Left kidney (tissue), 2 donors: ENCODE results near the gene BEX3. TPM values are rescaled to one million over a fixed set of nuclear protein-coding genes. Genes with fewer than 3 reads are reported as not detected.
"Not testable (repeated sequence)": the region's sequence is repeated elsewhere in the genome, so short reads cannot be mapped to it uniquely, and the experiment has no call there.

ENCODE experiments used
- DNase-seq: peaks from one replicate; pipeline ENCODE4 v3.0.0-alpha.2; 2013
- polyA plus RNA-seq: library from polyadenylated mRNA; unstranded; fragments of 120-200 nt; gene quantifications from one replicate; pipeline ENCODE4 v1.2.1, GENCODE V29; 2013; ENCODE audit not compliant: insufficient read length

Gene BEX3
- polyA plus RNA-seq, 1 donor = 517 TPM

DNA sequence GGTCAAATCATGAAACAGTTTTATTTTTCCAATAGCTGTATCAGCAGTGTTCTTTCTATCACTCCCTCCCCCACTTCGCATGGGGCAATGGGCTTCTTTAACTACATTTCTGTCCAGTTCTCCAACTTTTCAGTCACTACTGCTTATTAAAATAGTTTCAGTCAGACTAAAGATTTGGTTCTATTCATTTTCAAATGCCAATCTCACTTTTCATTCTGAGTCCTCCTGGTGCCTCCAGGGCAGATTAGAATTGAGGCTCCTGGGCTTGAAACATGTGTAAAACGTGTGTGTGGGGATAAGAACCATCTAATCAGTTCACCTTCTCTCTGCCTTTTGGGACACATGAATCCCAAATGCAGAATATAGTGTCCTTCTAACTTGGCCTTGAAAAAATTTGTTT is 3.5 kb upstream of the BEX3 start:
- DNase-seq = no peak

DNA sequence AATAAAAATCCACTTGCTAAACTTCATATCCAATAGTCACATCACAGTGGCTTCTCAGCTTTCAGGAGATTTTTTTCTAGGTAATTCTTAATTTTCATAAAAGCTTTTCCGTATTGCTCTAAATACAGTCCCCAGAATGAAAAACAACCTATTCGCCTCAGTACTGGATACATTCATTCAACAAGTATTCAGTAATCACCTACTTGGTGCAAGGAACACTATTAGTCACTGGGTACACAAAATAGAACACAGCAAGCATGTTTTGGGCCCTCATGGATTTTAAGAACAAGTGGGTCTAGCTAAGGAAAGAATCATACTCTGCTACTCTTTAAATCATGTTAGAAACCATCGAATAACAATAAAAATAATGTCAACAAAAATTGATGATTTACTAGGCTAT is 2.8 kb upstream of the BEX3 start:
- no peak for DNase-seq

DNA sequence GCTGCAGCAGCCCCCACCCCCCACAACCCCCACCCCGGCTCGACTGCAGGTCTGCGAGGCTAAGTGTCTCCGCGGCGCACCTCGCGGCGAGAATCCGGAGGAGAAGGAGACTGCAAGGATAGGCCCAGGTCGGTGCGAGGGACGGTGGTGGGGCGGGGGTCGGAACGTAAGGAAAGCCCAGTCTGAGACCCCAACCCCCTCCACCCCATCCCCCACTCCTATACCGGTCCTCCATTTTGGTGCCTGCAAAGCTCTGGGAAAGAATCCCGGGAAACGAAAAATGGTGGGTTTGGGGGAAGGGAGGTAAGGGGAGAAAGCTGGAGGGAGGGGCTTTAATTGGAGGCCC is 614 bp downstream of the BEX3 start:
- DNase-seq = peak; percentile 60

DNA sequence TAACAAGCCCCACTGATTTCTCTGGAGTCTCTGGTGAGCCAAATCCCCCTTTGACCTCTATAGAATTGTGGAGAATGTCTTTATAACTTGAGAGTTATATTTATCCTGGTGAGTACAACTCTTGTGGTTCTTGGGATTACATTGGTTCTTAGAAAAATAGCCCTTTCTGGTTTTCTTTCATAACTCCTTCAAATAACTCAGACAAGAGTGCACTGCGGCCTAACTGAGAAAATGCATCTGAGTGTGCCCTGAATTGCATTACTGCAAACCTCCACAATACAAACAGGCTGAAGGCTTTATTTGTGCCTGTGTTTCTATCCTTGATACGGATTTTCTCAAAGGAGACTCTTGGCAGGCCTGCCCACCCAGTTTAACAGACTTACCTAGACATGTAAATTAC is 2.7 kb downstream of the BEX3 start:
- no peak for DNase-seq

DNA sequence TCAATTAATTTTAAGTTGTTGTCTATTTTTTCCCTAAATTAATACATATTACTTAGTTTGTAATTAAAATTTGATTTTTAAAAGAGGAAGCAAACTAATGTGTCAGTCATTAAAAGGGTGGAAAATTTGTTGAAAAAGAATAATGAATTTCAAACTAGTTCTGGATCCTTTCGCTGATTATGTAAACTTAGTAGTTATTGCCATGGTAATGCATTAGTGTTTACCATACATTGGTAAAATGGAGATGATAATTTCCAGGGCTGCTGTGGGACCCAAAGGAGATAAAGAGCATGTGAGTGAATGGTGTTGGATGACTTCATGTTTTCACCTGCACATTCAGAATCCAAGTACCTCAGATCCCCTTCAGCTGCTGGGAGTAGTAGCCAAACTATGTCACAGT is 6.5 kb downstream of the BEX3 start:
- no peak for DNase-seq

DNA sequence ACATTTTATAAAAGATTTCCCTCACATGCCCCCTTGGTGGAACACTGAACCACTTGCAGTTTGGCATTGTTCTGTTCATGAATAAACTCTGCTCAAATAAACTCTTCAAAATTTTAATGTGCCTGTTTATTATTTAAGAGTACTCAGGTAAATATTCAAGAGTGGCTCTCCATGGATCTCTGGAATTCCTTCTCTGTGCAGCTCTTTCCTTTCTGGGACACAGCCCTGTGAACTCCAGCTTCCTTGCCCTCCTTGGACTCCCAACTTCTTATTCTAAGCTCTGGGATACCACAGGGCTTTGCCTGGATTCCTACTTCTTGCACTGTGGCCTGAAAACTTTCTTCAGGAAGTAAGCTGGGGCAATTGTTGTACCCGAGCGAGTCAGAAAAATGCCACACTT is 8.3 kb downstream of the BEX3 start:
- DNase-seq = no peak

- DNase-seq = not testable (repeated sequence)
Observed at GRCh38 chrX:103385283-103385830, 9.0 kb downstream of the BEX3 start.

DNA sequence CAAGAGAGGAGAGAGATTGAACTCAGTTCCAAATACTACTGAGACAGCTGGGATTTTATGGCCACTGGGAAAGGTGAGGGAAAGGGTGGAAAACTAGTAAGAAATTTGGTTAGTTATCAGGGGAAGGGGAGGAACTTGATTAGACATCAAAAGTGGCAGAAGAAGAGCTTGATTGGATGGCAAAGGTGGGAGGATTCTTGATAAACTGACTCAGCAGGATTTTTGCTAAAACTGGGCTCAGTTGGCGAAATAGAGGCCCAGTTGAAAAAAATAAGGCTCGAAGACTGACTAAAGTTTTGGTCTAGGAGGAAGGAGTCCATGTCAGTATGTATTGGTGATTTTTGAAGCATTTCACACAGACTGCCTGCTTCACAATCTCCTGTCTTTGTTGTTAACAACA is 10.0 kb downstream of the BEX3 start:
- no peak for DNase-seq

DNA sequence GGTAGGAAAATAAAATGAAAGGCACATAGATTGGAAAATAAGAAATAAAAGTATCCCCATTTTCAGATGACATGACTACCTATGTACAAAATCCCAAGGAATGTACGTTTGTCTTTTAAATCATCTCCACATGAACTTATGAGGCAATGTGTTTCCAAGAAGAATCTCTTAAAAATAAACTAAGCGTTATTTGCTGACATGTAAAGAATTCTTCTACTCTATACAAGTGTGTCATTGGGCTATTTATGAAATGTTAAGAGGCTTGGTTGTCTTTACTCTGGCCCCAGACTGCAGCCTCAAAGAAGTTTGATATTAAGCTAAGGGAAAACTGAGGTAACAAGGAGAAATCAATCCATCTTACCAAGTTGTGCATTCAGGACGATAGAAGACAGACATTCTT is 17.1 kb downstream of the BEX3 start:
- no peak for DNase-seq

GRCh38 chrX:103396186-103396585 is 19.8 kb downstream of the BEX3 start:
- no peak for DNase-seq

GRCh38 chrX:103396660-103397059 is 20.3 kb downstream of the BEX3 start:
- no peak for DNase-seq

DNA sequence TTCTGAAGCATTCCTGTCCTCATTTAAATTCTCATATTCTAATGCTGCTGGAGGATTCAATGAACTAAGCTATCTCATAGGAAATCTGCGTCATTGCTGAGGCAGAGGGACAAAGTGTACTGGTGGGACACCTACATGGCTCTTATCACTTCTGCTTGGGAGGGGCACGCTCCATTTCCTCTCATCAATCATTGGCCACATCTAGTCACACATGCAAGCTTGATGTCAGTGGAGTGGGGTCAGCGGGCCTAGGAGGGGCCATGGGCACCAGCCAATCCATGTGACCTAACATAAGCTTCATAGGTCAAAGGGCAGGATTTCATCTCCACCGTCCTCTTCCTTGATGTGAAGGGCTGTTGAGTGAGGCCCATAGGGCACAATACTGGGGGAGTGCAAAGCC is 21.4 kb downstream of the BEX3 start:
- DNase-seq = no peak

GRCh38 chrX:103398421-103398864 is 22.1 kb downstream of the BEX3 start:
- DNase-seq = no peak

DNA sequence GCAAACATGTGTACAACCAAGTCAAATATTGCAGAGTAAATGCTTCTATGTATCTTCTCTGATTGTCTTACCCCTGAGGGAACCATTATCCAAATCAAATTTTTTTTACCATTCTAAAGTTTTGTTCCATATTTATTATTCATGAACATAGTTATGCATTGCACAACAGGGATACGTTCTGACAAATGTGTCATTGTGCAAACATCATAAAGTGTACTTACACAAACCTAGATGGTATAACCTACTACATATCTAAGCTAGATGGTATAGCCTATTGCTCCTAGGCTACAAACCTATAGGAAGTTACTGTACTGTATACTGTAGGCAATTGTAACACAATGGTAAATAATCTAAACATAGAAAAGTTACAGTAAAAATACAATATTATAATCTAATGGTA is 23.4 kb downstream of the BEX3 start:
- DNase-seq = no peak

- DNase-seq = no peak
Observed at GRCh38 chrX:103400931-103401330, 24.6 kb downstream of the BEX3 start.

- DNase-seq = peak; percentile 83
Observed at GRCh38 chrX:103404231-103405008, 28.1 kb downstream of the BEX3 start.

DNA sequence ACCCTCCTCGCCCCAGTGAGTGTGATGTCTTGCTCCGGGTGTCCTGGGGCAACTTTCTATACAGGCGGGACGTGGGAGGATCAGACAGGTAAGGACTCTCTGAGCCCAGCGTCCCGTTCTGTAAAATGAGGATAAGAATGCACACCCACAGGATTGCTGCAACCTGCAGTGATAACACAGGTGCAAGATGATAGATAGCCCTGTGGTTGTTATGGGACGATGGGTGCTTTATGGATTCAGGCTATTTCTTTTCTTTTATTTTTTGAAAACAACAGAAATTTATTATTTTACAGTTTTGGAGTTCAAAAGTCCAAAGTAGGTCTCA is 28.6 kb downstream of the BEX3 start:
- no peak for DNase-seq

DNA sequence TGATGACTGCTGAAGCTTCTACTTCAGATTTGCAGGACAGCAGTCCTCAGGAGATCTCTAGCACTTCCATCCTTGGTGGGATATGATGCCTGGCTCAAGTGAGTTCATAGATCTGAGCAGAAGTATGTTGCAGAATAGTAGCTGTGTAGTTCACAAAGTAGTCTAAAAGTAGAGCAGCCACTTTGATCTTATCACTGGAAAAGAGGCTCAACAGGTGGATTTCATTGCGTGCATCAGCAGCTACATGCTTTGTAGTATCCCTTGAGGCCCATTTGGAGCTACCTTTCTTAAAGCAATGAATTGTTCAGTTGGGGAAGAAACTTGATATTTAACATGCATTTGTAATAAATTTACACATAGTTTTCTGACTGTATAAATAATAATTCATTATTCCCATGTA is 29.9 kb downstream of the BEX3 start:
- DNase-seq = no peak

DNA sequence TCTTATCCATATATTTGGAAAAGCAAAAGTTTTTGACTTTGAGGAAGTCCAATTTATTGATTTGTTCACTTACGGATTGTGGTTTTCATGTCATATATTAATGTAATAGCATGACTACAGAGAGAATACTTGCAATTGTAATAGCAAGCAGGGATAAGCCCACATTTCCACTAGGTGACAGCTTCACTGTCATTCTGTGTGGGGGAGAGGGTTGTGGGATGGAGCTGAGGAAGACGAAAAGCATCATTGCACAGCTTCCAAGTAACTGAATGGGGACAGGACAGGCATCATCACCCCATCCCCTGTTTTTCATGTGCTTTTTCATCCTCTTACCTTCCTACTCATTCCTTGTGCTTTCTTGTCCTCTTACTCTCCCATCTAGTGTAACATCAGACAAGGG is 31.4 kb downstream of the BEX3 start:
- no peak for DNase-seq

DNA sequence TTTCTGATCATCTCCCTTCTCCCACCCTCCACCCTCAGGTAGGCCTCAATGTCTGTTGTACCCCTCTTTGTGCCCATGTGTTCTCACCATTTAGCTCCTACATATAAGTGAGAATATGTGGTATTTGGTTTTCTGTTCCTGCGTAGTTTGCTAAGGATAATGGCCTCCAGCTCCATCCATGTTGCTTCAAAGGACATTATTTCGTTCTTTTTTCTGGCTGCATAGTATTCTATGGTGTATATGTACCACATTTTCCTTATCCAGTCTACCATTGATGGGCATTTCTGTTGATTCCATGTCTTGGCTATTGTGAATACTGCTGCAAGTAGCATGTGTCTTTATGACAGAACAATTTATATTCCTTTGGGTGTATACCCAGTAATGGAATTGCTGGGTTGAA is 35.4 kb downstream of the BEX3 start:
- DNase-seq = not testable (repeated sequence)

- DNase-seq = no peak
Observed at GRCh38 chrX:103413705-103414387, 37.5 kb downstream of the BEX3 start.

DNA sequence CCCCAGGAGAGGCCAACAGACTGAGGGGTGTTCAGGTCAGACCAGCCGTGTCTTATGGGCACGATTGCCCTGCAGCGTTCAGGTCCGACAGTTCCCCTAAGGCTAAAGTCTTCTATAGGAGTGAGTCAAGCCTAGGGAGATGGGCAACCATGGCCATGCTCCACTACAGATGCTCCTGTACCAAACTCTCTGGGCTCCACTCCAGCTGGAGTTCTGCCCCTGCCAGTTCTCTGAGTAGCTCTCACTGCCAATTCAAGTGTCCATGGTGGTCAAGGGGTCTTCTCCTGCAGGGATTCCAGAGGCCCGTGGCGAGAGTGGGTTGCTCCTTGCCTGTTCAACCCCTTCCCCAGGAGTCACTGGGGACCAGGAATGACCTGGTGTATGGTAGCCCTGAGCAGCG is 38.2 kb downstream of the BEX3 start:
- DNase-seq = no peak

DNA sequence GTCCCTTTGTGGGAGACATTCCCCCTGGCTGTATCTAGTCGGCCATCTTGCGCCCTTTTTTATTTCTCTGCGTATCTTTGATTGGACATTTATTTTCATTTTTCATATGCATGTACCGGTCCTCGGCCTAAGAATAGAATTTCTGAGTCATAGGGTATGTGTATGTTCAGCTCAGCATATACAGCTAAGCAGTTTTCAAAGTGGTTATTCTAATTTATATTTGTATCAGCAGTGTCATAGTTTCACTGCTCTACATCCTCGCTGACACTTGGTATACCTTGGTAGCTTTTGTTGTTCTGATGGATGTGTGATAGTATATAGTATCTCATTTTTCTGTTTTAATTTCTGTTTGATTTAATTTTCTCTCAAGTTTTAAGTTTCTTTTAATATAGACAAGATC is 38.7 kb downstream of the BEX3 start:
- DNase-seq = no peak

DNA sequence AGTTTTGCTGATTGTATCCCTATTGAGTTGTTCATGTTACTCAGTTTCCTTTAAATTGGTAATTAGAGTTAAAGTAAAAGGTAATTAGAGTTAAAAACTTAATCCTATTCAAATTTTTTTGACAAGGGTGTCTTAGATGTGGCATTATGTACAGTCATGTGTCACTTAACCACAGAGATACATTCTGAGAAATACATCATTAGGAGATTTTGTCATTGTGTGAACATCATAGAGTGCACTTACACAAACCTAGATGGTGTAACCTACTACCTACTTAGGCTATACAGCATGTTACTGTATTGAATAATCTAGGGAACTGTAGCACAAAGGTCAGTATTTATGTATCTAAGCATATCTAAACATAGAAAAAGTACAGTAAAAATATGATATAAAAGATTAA is 39.2 kb downstream of the BEX3 start:
- no peak for DNase-seq
